ENCODE measurements around the gene EDAR. TPM values are rescaled to one million over a fixed set of nuclear protein-coding genes. Genes with fewer than 3 reads are reported as not detected.

The EDAR gene
- polyA plus RNA-seq, 1 donor (not counting 4 experiments of a cell fraction or from before 2014, with no cell fraction given) = 0.21 TPM

DNA sequence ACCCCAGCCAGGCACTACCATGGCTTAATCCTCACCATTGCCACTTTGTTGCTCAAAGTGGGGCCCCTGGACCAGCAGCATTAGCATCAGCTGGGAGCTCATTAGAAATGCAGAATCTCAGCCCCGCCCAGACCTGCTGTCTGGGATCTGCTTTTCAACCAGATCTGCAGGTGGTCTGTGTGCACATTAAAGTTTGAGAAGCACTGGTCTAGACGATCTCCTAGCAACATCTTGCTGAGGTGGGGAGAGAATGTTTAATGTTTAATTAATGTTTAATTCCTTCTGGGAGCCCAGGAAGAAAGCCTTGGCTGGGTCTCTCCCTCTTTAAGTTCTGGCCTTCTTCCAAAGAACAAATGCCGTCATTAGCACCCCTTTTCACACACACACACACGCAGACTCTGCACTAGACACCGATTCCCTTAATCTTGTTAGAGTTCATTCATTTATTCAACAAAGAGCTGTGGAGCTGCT is 53.7 kb downstream of the EDAR start:
- H3K9me3 ChIP-seq (ENCODE audit: control insufficient read depth, low read depth, low read length) = no peaks in the 10 kb centered on the region
- TF ChIP-seq EZH2 (IDR thresholded peaks at IDR 0.05; ENCODE audit: low read length) = no peak
- TF ChIP-seq, protein P1, sequence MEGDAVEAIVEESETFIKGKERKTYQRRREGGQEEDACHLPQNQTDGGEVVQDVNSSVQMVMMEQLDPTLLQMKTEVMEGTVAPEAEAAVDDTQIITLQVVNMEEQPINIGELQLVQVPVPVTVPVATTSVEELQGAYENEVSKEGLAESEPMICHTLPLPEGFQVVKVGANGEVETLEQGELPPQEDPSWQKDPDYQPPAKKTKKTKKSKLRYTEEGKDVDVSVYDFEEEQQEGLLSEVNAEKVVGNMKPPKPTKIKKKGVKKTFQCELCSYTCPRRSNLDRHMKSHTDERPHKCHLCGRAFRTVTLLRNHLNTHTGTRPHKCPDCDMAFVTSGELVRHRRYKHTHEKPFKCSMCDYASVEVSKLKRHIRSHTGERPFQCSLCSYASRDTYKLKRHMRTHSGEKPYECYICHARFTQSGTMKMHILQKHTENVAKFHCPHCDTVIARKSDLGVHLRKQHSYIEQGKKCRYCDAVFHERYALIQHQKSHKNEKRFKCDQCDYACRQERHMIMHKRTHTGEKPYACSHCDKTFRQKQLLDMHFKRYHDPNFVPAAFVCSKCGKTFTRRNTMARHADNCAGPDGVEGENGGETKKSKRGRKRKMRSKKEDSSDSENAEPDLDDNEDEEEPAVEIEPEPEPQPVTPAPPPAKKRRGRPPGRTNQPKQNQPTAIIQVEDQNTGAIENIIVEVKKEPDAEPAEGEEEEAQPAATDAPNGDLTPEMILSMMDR (optimal IDR thresholded peaks at IDR 0.05 in 1 of 3, IDR thresholded peaks at IDR 0.05 in 1 of 3, conservative IDR thresholded peaks at IDR 0.05 in 1 of 3; ENCODE audit: extremely low read depth in 1 of 3, insufficient read depth in 2 of 3, low read length in 3 of 3) = no peak
- H3K4me1 ChIP-seq (ENCODE audit: control insufficient read depth, extremely low read depth, insufficient read depth, low read length) = peaks cover 11% of the 10 kb centered on the region
- no peak overlapping the region for H3K4me2 ChIP-seq (ENCODE audit: control insufficient read depth, extremely low read depth, insufficient read depth, low read depth, low read length)
- H3K36me3 ChIP-seq (ENCODE audit: control insufficient read depth in 2 of 2, extremely low read depth in 1 of 2, insufficient read depth in 2 of 2, low read length in 2 of 2) = no peaks in the 10 kb centered on the region
- H2AFZ ChIP-seq (ENCODE audit: control insufficient read depth, low read length) = no peak overlapping the region
- H3K79me2 ChIP-seq (ENCODE audit: control insufficient read depth, insufficient read depth, low read length) = no peaks in the 10 kb centered on the region
- H3K9me1 ChIP-seq (ENCODE audit: control insufficient read depth, extremely low read depth, insufficient read depth, low read length) = no peaks in the 10 kb centered on the region
- H4K20me1 ChIP-seq (ENCODE audit: control insufficient read depth, extremely low read depth, insufficient read depth, low read length) = no peaks in the 10 kb centered on the region
- FAIRE-seq (no peak), DNase-seq (ENCODE audit: low read depth, low spot score) (no peak)
- H3K27me3 ChIP-seq (ENCODE audit: control insufficient read depth, extremely low read depth, insufficient read depth, low read length) = peaks cover 9% of the 10 kb centered on the region
- no peak overlapping the region for H3K9ac ChIP-seq (ENCODE audit: control insufficient read depth, extremely low read depth, insufficient read depth, low read length)
- no peak overlapping the region for H3K27ac ChIP-seq (ENCODE audit: control insufficient read depth, insufficient read depth, low read length)
- dilution Hi-C loops (cut with MboI; ENCODE audit: extremely low pct_ligation_motif_present, low sequenced_read_pairs) = no loop called here
- no peak overlapping the region for H3K4me3 ChIP-seq (ENCODE audit: control insufficient read depth in 2 of 3, extremely low read depth in 1 of 3, insufficient read depth in 2 of 3, low read depth in 1 of 3, low read length in 3 of 3)

DNA sequence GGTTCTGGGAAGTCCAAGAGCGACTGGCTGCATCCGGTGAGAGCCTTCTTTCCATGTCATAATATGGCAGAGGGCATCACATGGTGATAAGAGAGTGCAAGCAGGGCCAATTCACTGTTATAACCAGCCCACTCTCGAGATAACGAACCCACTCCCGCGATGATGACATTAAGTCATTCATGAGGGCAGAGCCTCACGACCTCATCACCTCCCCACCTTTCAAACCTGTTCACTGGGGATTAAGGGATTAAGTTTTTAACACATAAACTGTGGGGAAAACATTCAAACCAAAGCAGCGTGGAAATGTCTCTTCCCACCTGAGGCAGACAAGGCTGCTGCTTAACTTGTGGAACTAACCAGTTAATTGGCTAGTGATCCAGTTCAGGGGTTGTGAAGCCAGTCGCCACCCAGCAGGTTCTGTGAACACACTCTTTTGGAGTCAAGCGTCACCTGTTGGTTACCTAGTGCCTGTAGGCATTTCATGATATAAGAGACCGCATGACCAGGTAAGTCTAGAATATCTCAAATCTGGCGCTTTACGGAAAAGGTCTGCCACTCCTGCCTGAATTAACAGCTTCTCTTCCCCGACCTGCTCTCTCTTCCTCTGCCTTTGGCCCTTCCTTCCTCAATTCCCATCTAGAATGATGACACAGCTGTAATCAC is 54.3 kb downstream of the EDAR start:
- Histone ChIP-seq H3K27ac (ENCODE audit: control insufficient read depth, insufficient read depth, low read length) (no peak overlapping the region), H3K36me3 (ENCODE audit: control insufficient read depth in 2 of 2, extremely low read depth in 1 of 2, insufficient read depth in 2 of 2, low read length in 2 of 2) (no peaks in the 10 kb centered on the region), H3K9me1 (ENCODE audit: control insufficient read depth, extremely low read depth, insufficient read depth, low read length) (no peaks in the 10 kb centered on the region), H3K79me2 (ENCODE audit: control insufficient read depth, insufficient read depth, low read length) (no peaks in the 10 kb centered on the region), H3K27me3 (ENCODE audit: control insufficient read depth, extremely low read depth, insufficient read depth, low read length) (peaks cover 9% of the 10 kb centered on the region), H4K20me1 (ENCODE audit: control insufficient read depth, extremely low read depth, insufficient read depth, low read length) (no peaks in the 10 kb centered on the region), H3K4me1 (ENCODE audit: control insufficient read depth, extremely low read depth, insufficient read depth, low read length) (peaks cover 11% of the 10 kb centered on the region), H2AFZ (ENCODE audit: control insufficient read depth, low read length) (no peak overlapping the region), H3K9me3 (ENCODE audit: control insufficient read depth, low read depth, low read length) (no peaks in the 10 kb centered on the region), H3K4me2 (ENCODE audit: control insufficient read depth, extremely low read depth, insufficient read depth, low read depth, low read length) (no peak overlapping the region), H3K9ac (ENCODE audit: control insufficient read depth, extremely low read depth, insufficient read depth, low read length) (no peak overlapping the region), H3K4me3 (ENCODE audit: control insufficient read depth in 2 of 3, extremely low read depth in 1 of 3, insufficient read depth in 2 of 3, low read depth in 1 of 3, low read length in 3 of 3) (no peak overlapping the region)
- no peak for TF ChIP-seq EZH2 (IDR thresholded peaks at IDR 0.05; ENCODE audit: low read length)
- TF ChIP-seq, protein P1 (optimal IDR thresholded peaks at IDR 0.05 in 1 of 3, IDR thresholded peaks at IDR 0.05 in 1 of 3, conservative IDR thresholded peaks at IDR 0.05 in 1 of 3; ENCODE audit: extremely low read depth in 1 of 3, insufficient read depth in 2 of 3, low read length in 3 of 3) = no peak
- no peak for FAIRE-seq
- dilution Hi-C loops (cut with MboI; ENCODE audit: extremely low pct_ligation_motif_present, low sequenced_read_pairs) = no loop called here
- no peak for DNase-seq (ENCODE audit: low read depth, low spot score)
